SK-N-SH treated with all-trans-retinoic acid at 6 μM for 48 hours (cell line): Measurements from ENCODE around the gene GCNA.

Experiments used
- ATAC-seq: fragments of 200-7000 bp; cut with Tn5 transposase; 3 replicates; pipeline ENCODE4 v1.9.1; 2020; ENCODE audit warnings: mild to moderate bottlenecking, moderate library complexity
- ARNTL ChIP-seq: fragments of 450-650 bp; formaldehyde crosslinking; IDR thresholded peaks from 2 replicates; pipeline ENCODE4 v1.5.0; 2020; ENCODE audit warnings: low read depth, mild to moderate bottlenecking, moderate library complexity, borderline replicate concordance
- BACH2 ChIP-seq: fragments of 250-450 bp; sonication (Bioruptor Pico); IDR thresholded peaks from 2 replicates; pipeline ENCODE4 v1.9.0; 2021; ENCODE audit warnings: mild to moderate bottlenecking, borderline replicate concordance
- CSDC2 ChIP-seq: fragments of 250-450 bp; sonication (Bioruptor Pico); IDR thresholded peaks from 2 replicates; pipeline ENCODE4 v1.5.0; 2020; ENCODE audit warnings: mild to moderate bottlenecking, moderate library complexity
- CSRNP3 ChIP-seq: fragments of 250-450 bp; sonication (Bioruptor Pico); IDR thresholded peaks from 2 replicates; pipeline ENCODE4 v1.5.1; 2021; ENCODE audit warnings: mild to moderate bottlenecking, moderate library complexity
- ESRRG ChIP-seq: fragments of 250-450 bp; sonication (Bioruptor Pico); IDR thresholded peaks from 2 replicates; pipeline ENCODE4 v1.6.1; 2021; ENCODE audit warnings: mild to moderate bottlenecking
- GLIS3 ChIP-seq: fragments of 250-450 bp; sonication (Bioruptor Pico); IDR thresholded peaks from 2 replicates; pipeline ENCODE4 v1.5.0; 2020; ENCODE audit warnings: mild to moderate bottlenecking, moderate library complexity
- ISL1 ChIP-seq: fragments of 250-450 bp; sonication (Bioruptor Pico); IDR thresholded peaks from 2 replicates; pipeline ENCODE4 v2.1.2; 2022; ENCODE audit warnings: mild to moderate bottlenecking, moderate library complexity
- OSR1 ChIP-seq: fragments of 250-450 bp; sonication (Bioruptor Pico); IDR thresholded peaks from 2 replicates; pipeline ENCODE4 v1.8.0; 2022; ENCODE audit warnings: moderate library complexity, mild to moderate bottlenecking, inconsistent platforms
- PPARA ChIP-seq: fragments of 250-450 bp; sonication (Bioruptor Pico); IDR thresholded peaks from 2 replicates; pipeline ENCODE4 v1.5.0; 2020; ENCODE audit warnings: mild to moderate bottlenecking, borderline replicate concordance
- RARB ChIP-seq: fragments of 250-450 bp; sonication (Bioruptor Pico); IDR thresholded peaks from 2 replicates; pipeline ENCODE4 v1.8.0; 2021; ENCODE audit warnings: mild to moderate bottlenecking, moderate library complexity
- SNAI2 ChIP-seq: fragments of 250-450 bp; sonication (Bioruptor Pico); IDR thresholded peaks from 2 replicates; pipeline ENCODE4 v1.5.0; 2020; ENCODE audit warnings: mild to moderate bottlenecking, moderate library complexity
- TCF4 ChIP-seq: fragments of 250-450 bp; sonication (Bioruptor Pico); IDR thresholded peaks from 2 replicates; pipeline ENCODE4 v1.8.0; 2021; ENCODE audit warnings: mild to moderate bottlenecking, moderate library complexity, borderline replicate concordance
- TOX ChIP-seq: fragments of 250-450 bp; sonication (Bioruptor Pico); IDR thresholded peaks from 2 replicates; pipeline ENCODE4 v1.8.0; 2021; ENCODE audit warnings: mild to moderate bottlenecking, moderate library complexity, borderline replicate concordance
- ZC3H10 ChIP-seq: fragments of 250-450 bp; sonication (Bioruptor Pico); IDR thresholded peaks from 2 replicates; pipeline ENCODE4 v1.5.1; 2021; ENCODE audit warnings: mild to moderate bottlenecking, moderate library complexity
- ZFP3 ChIP-seq: fragments of 250-450 bp; sonication (Bioruptor Pico); IDR thresholded peaks from 2 replicates; pipeline ENCODE4 v1.5.0; 2020; ENCODE audit warnings: mild to moderate bottlenecking, moderate library complexity
- ZFP30 ChIP-seq: fragments of 450-650 bp; formaldehyde crosslinking; IDR thresholded peaks from 2 replicates; pipeline ENCODE4 v1.5.0; 2022; ENCODE audit warnings: mild to moderate bottlenecking, moderate library complexity
- ZNF565 ChIP-seq: fragments of 450-650 bp; formaldehyde crosslinking; conservative IDR thresholded peaks from 2 replicates; pipeline ENCODE4 v1.5.0; 2020; ENCODE audit warnings: low read depth, mild to moderate bottlenecking, moderate library complexity
- ZNF70 ChIP-seq: fragments of 450-650 bp; formaldehyde crosslinking; IDR thresholded peaks from 2 replicates; pipeline ENCODE4 v1.5.0; 2020; ENCODE audit warnings: mild to moderate bottlenecking, moderate library complexity
- ZNF8 ChIP-seq: fragments of 450-650 bp; formaldehyde crosslinking; IDR thresholded peaks from 2 replicates; pipeline ENCODE4 v1.5.0; 2020; ENCODE audit warnings: mild to moderate bottlenecking, moderate library complexity
- TF ChIP-seq, protein P1 (sequence below): fragments of 250-450 bp; sonication (Bioruptor Pico); IDR thresholded peaks from 2 replicates; pipeline ENCODE4 v1.8.0; 2021; ENCODE audit warnings: low read depth, mild to moderate bottlenecking, moderate library complexity, borderline replicate concordance
- TF ChIP-seq, protein P2 (sequence below): fragments of 250-450 bp; sonication (Bioruptor Pico); IDR thresholded peaks from 2 replicates; pipeline ENCODE4 v1.5.1; 2020; ENCODE audit warnings: low read depth, mild to moderate bottlenecking, moderate library complexity
- TF ChIP-seq, protein P3 (sequence below): fragments of 250-450 bp; sonication (Bioruptor Pico); IDR thresholded peaks from 2 replicates; pipeline ENCODE4 v1.8.0; 2020; ENCODE audit warnings: mild to moderate bottlenecking, moderate library complexity, borderline replicate concordance
- TF ChIP-seq, protein P4 (sequence below): fragments of 250-450 bp; sonication (Bioruptor Pico); IDR thresholded peaks from 2 replicates; pipeline ENCODE4 v1.5.0; 2020; ENCODE audit warnings: mild to moderate bottlenecking, moderate library complexity

GCNA gene

GRCh38 chrX:71637253-71637618 lies 59.0 kb downstream of the GCNA start:
- no peak; the same call in 2 of the 3 replicates for ATAC-seq
- no peak for TF ChIP-seq SNAI2 (CRISPR knock-in tag)
- no peak for TF ChIP-seq ZFP3 (CRISPR knock-in tag)
- TF ChIP-seq RARB (CRISPR knock-in tag), result no peak
- no peak for TF ChIP-seq CSRNP3
- no peak for TF ChIP-seq ARNTL
- no peak for TF ChIP-seq BACH2 (CRISPR knock-in tag)
- no peak for TF ChIP-seq ZNF8 (CRISPR knock-in tag)

DNA sequence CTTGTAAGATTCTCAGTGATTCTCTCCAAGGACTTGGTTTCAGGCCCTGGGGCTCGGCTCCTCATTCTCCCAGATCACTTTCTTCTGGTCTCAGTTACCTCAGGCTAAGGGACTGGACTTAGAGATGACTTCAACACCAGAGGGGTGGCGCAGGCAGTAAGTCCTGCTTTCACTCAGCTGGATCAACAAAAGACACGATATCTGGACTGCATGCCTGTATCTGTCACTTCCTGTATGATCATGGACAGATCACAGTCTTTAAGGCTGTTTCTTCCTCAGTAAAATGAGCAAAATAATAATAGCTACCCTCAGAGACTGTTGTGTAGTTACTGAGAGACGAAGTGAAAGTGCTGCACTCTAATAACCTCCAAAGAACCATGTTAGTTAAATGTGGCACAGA lies 59.6 kb downstream of the GCNA start:
- no peak for TF ChIP-seq RARB (CRISPR knock-in tag)
- no peak for TF ChIP-seq ARNTL
- TF ChIP-seq, protein P1, sequence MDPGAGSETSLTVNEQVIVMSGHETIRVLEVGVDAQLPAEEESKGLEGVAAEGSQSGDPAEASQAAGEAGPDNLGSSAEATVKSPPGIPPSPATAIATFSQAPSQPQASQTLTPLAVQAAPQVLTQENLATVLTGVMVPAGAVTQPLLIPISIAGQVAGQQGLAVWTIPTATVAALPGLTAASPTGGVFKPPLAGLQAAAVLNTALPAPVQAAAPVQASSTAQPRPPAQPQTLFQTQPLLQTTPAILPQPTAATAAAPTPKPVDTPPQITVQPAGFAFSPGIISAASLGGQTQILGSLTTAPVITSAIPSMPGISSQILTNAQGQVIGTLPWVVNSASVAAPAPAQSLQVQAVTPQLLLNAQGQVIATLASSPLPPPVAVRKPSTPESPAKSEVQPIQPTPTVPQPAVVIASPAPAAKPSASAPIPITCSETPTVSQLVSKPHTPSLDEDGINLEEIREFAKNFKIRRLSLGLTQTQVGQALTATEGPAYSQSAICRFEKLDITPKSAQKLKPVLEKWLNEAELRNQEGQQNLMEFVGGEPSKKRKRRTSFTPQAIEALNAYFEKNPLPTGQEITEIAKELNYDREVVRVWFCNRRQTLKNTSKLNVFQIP, result no peak
- TF ChIP-seq GLIS3 (CRISPR knock-in tag), result no peak
- no peak for TF ChIP-seq PPARA (CRISPR knock-in tag)
- TF ChIP-seq ZFP3 (CRISPR knock-in tag), result no peak
- TF ChIP-seq CSDC2 (CRISPR knock-in tag), result no peak
- TF ChIP-seq ZNF565 (CRISPR knock-in tag), result no peak
- TF ChIP-seq CSRNP3, result no peak
- no peak for TF ChIP-seq ZFP30
- no peak for TF ChIP-seq ZNF8 (CRISPR knock-in tag)
- no peak for TF ChIP-seq ESRRG (CRISPR knock-in tag)
- TF ChIP-seq ZNF70, result no peak
- no peak for TF ChIP-seq OSR1 (CRISPR knock-in tag)
- TF ChIP-seq BACH2 (CRISPR knock-in tag), result no peak
- TF ChIP-seq, protein P2, sequence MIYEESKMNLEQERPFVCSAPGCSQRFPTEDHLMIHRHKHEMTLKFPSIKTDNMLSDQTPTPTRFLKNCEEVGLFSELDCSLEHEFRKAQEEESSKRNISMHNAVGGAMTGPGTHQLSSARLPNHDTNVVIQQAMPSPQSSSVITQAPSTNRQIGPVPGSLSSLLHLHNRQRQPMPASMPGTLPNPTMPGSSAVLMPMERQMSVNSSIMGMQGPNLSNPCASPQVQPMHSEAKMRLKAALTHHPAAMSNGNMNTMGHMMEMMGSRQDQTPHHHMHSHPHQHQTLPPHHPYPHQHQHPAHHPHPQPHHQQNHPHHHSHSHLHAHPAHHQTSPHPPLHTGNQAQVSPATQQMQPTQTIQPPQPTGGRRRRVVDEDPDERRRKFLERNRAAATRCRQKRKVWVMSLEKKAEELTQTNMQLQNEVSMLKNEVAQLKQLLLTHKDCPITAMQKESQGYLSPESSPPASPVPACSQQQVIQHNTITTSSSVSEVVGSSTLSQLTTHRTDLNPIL (CRISPR knock-in tag), result no peak
- TF ChIP-seq, protein P3, sequence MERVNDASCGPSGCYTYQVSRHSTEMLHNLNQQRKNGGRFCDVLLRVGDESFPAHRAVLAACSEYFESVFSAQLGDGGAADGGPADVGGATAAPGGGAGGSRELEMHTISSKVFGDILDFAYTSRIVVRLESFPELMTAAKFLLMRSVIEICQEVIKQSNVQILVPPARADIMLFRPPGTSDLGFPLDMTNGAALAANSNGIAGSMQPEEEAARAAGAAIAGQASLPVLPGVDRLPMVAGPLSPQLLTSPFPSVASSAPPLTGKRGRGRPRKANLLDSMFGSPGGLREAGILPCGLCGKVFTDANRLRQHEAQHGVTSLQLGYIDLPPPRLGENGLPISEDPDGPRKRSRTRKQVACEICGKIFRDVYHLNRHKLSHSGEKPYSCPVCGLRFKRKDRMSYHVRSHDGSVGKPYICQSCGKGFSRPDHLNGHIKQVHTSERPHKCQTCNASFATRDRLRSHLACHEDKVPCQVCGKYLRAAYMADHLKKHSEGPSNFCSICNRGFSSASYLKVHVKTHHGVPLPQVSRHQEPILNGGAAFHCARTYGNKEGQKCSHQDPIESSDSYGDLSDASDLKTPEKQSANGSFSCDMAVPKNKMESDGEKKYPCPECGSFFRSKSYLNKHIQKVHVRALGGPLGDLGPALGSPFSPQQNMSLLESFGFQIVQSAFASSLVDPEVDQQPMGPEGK, result no peak
- TF ChIP-seq SNAI2 (CRISPR knock-in tag), result no peak
- ATAC-seq, result peak; percentile 70

- ATAC-seq, result no peak
- TF ChIP-seq PPARA (CRISPR knock-in tag) (no peak), ZC3H10 (no peak), TOX (CRISPR knock-in tag) (no peak)
Measured at GRCh38 chrX:71638409-71638808, 60.2 kb downstream of the GCNA start.

DNA sequence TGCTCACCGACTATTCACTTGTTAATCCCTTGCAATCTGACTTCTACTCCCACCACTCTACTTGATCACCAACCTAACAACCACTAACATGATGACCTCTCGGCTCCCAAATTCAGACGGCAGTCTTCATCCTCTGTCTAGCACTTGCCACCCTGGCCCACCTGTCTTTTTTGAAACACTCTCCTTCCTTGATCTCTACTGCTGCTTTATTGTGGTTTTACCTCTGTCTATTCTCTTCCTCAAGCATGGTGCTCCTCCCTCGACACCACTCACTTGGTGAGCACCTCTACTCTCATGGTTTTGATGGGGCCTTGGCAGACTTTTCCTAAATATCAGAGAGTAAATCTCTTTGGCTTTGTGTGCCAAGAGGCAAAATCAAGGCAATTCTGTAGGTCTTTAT lies 61.8 kb downstream of the GCNA start:
- ATAC-seq, result no peak
- no peak for TF ChIP-seq ISL1 (CRISPR knock-in tag)
- TF ChIP-seq, protein P2 (CRISPR knock-in tag), result no peak
- TF ChIP-seq, protein P4, sequence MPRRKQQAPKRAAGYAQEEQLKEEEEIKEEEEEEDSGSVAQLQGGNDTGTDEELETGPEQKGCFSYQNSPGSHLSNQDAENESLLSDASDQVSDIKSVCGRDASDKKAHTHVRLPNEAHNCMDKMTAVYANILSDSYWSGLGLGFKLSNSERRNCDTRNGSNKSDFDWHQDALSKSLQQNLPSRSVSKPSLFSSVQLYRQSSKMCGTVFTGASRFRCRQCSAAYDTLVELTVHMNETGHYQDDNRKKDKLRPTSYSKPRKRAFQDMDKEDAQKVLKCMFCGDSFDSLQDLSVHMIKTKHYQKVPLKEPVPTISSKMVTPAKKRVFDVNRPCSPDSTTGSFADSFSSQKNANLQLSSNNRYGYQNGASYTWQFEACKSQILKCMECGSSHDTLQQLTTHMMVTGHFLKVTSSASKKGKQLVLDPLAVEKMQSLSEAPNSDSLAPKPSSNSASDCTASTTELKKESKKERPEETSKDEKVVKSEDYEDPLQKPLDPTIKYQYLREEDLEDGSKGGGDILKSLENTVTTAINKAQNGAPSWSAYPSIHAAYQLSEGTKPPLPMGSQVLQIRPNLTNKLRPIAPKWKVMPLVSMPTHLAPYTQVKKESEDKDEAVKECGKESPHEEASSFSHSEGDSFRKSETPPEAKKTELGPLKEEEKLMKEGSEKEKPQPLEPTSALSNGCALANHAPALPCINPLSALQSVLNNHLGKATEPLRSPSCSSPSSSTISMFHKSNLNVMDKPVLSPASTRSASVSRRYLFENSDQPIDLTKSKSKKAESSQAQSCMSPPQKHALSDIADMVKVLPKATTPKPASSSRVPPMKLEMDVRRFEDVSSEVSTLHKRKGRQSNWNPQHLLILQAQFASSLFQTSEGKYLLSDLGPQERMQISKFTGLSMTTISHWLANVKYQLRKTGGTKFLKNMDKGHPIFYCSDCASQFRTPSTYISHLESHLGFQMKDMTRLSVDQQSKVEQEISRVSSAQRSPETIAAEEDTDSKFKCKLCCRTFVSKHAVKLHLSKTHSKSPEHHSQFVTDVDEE (CRISPR knock-in tag), result no peak
- no peak for TF ChIP-seq SNAI2 (CRISPR knock-in tag)
- TF ChIP-seq, protein P3, result no peak
- TF ChIP-seq TCF4 (CRISPR knock-in tag), result no peak
- no peak for TF ChIP-seq ZC3H10
- TF ChIP-seq RARB (CRISPR knock-in tag), result no peak
- TF ChIP-seq ESRRG (CRISPR knock-in tag), result no peak
- no peak for TF ChIP-seq ZFP30
- no peak for TF ChIP-seq ZNF70
- no peak for TF ChIP-seq PPARA (CRISPR knock-in tag)
- no peak for TF ChIP-seq OSR1 (CRISPR knock-in tag)
- TF ChIP-seq CSDC2 (CRISPR knock-in tag), result no peak
